GM19438 (cell line): Measurements from ENCODE around the gene TTYH2.
"Not testable (repeated sequence)": the region's sequence is repeated elsewhere in the genome, so short reads cannot be mapped to it uniquely, and the experiment has no call there.

Source experiments
- ATAC-seq: cut with Tn5 transposase; IDR thresholded peaks from one replicate; pipeline ENCODE4 v1.9.1; 2021; ENCODE audit warnings: low read depth; ENCODE audit not compliant: unreplicated experiment

The TTYH2 gene

GRCh38 chr17:74212913-74213791, at the start of gene TTYH2:
Gene TTYH2 (plus strand): TSS chr17:74213571. CDS start chr17:74213588, 17 bp downstream.
- peak; percentile 74 for ATAC-seq

- ATAC-seq = no peak
Measured at GRCh38 chr17:74163836-74164235, 49.5 kb upstream of the TTYH2 start.

GRCh38 chr17:74164446-74165045, 48.8 kb upstream of the TTYH2 start:
- ATAC-seq = no peak

- ATAC-seq = no peak
Measured at GRCh38 chr17:74165797-74166365, 47.5 kb upstream of the TTYH2 start.

- ATAC-seq = no peak
Measured at GRCh38 chr17:74170924-74171323, 42.4 kb upstream of the TTYH2 start.

GRCh38 chr17:74172700-74173099, 40.7 kb upstream of the TTYH2 start:
- ATAC-seq = no peak

GRCh38 chr17:74176546-74177001, 36.8 kb upstream of the TTYH2 start:
- ATAC-seq = no peak

- no peak for ATAC-seq
Measured at GRCh38 chr17:74177018-74177450, 36.3 kb upstream of the TTYH2 start.

GRCh38 chr17:74179576-74179975, 33.8 kb upstream of the TTYH2 start:
- ATAC-seq = no peak

GRCh38 chr17:74180336-74180735, 33.0 kb upstream of the TTYH2 start:
- ATAC-seq = no peak

- no peak for ATAC-seq
Measured at GRCh38 chr17:74181341-74181740, 32.0 kb upstream of the TTYH2 start.

- ATAC-seq = no peak
Measured at GRCh38 chr17:74182041-74182723, 31.2 kb upstream of the TTYH2 start.

GRCh38 chr17:74183411-74183810, 30.0 kb upstream of the TTYH2 start:
- no peak for ATAC-seq

GRCh38 chr17:74185571-74186185, 27.7 kb upstream of the TTYH2 start:
- no peak for ATAC-seq

GRCh38 chr17:74186498-74186897, 26.9 kb upstream of the TTYH2 start:
- no peak for ATAC-seq

GRCh38 chr17:74187761-74188160, 25.6 kb upstream of the TTYH2 start:
- no peak for ATAC-seq

GRCh38 chr17:74188687-74189086, 24.7 kb upstream of the TTYH2 start:
- ATAC-seq = not testable (repeated sequence)

GRCh38 chr17:74190154-74190553, 23.2 kb upstream of the TTYH2 start:
- no peak for ATAC-seq

- ATAC-seq = no peak
Measured at GRCh38 chr17:74190807-74191406, 22.5 kb upstream of the TTYH2 start.
